ENCODE results near the gene NOS2.

DNA sequence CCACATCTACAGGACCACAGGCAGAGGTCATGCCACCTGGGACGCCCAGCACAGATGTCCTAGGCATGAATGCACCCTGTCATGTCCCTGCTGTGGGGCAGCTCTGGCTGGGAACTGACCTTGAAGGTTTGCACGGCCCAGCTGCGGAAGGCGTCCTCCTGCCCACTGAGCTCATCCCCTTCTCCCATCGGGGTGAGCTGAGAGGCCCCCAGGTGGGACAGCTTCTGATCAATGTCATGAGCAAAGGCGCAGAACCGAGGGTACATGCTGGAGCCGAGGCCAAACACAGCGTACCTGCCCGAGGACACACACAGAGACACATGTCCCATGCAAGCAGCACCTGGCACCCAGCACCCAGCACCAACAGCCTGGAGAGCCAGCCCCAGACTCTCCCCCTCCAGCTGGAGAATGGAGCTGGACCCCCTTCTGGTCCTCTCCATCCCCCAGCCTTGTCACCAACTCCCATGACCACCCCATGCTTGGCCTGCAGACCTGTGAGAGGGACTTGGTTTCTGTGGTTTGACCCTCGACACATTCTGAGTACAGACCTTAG lies 31.4 kb downstream of the NOS2 start:
- TF ChIP-seq POLR2A (IDR thresholded peaks at IDR 0.05) (no peak), CTCF (IDR thresholded peaks at IDR 0.05) (no peak), EP300 (IDR thresholded peaks at IDR 0.05) (no peak)

Measured in upper lobe of left lung (tissue), 4 donors.